IMR-90 (cell line): ENCODE results near the gene FARP1. TPM values are rescaled to one million over a fixed set of nuclear protein-coding genes. Genes with fewer than 3 reads are reported as not detected.
A peak's percentile ranks its signal among the peaks of the same experiment; 100 is the strongest.

ENCODE experiments used
- ATAC-seq: fragments of 200-7000 bp; cut with Tn5 transposase; 2 replicates; pipeline ENCODE4 v1.9.1; 2020; ENCODE audit warnings: low read depth, mild to moderate bottlenecking, moderate library complexity
- BruUV-seq: library from RNA; stranded (reverse); fragments of 400-500 nt; replicated peaks from 2 replicates; lab custom pipeline; 2021; lab: Mats Ljungman, UMichigan
- CTCF ChIA-PET: fragments of 300-600 bp; formaldehyde crosslinking; extraction: SDS; loops from one replicate; lab custom pipeline; 2021; ENCODE audit warnings: antibody characterized with exemption; lab: Yijun Ruan, JAX
- POLR2A ChIA-PET: fragments of 300-600 bp; sonication (Branson Sonifier 250); formaldehyde crosslinking; loops from one replicate; lab custom pipeline; 2022; ENCODE audit warnings: antibody characterized with exemption; ENCODE audit not compliant: unreplicated experiment; lab: Charles Lee
- DNase-seq: peaks from one replicate; pipeline ENCODE4 v3.0.0; 2013
- H2AFZ ChIP-seq: replicated peaks from 2 replicates; pipeline ENCODE3; 2013; ENCODE audit warnings: low read length, mild to moderate bottlenecking; ENCODE audit not compliant: poor library complexity
- H2AK5ac ChIP-seq: 2 replicates; pipeline ENCODE4 v1.6.1; 2013; ENCODE audit warnings: low read depth, low read length, inconsistent platforms
- H2AK9ac ChIP-seq: replicated peaks from 2 replicates; pipeline ENCODE3; 2013; ENCODE audit warnings: mild to moderate bottlenecking, low read depth, low read length, moderate library complexity; ENCODE audit not compliant: poor library complexity
- H2BK120ac ChIP-seq: 2 replicates; pipeline ENCODE4 v1.6.1; 2013; ENCODE audit warnings: low read depth, low read length, inconsistent platforms
- H2BK15ac ChIP-seq: 3 replicates; pipeline ENCODE4 v1.6.1; 2013; ENCODE audit warnings: low read depth, low read length, inconsistent platforms
- H2BK20ac ChIP-seq: 2 replicates; pipeline ENCODE4 v1.6.1; 2013; ENCODE audit warnings: low read depth, mild to moderate bottlenecking, inconsistent platforms, low read length, moderate library complexity
- H2BK5ac ChIP-seq: 2 replicates; pipeline ENCODE4 v1.6.1; 2013; ENCODE audit warnings: mild to moderate bottlenecking, low read depth, low read length, inconsistent platforms; ENCODE audit not compliant: poor library complexity, severe bottlenecking
- H3K14ac ChIP-seq: replicated peaks from 2 replicates; pipeline ENCODE4 v1.6.1; 2013; ENCODE audit warnings: low read depth, low read length, inconsistent platforms
- H3K18ac ChIP-seq: 2 replicates; pipeline ENCODE4 v1.6.1; 2013; ENCODE audit warnings: low read depth, low read length, control low read depth
- H3K23ac ChIP-seq: 2 replicates; pipeline ENCODE4 v1.6.1; 2013; ENCODE audit warnings: low read depth, low read length, inconsistent platforms
- H3K27ac ChIP-seq: 2 replicates; pipeline ENCODE4 v1.5.1; 2013; ENCODE audit warnings: mild to moderate bottlenecking, control low read depth, low read length; ENCODE audit not compliant: insufficient read depth
- H3K27me3 ChIP-seq: 2 replicates; pipeline ENCODE4 v1.6.1; 2013; ENCODE audit warnings: low read length; ENCODE audit not compliant: control insufficient read depth, insufficient read depth
- H3K36me3 ChIP-seq: 2 replicates; pipeline ENCODE4 v1.6.1; 2013; ENCODE audit warnings: low read length, mixed read lengths; ENCODE audit not compliant: control insufficient read depth, insufficient read depth
- H3K4ac ChIP-seq: 2 replicates; pipeline ENCODE4 v1.6.1; 2013; ENCODE audit warnings: low read depth, low read length, inconsistent platforms
- H3K4me1 ChIP-seq: 2 replicates; pipeline ENCODE4 v1.6.1; 2013; ENCODE audit warnings: low read length, mixed read lengths; ENCODE audit not compliant: control insufficient read depth, insufficient read depth
- H3K4me2 ChIP-seq: 2 replicates; pipeline ENCODE4 v1.6.1; 2013; ENCODE audit warnings: low read depth, mild to moderate bottlenecking, control low read depth, low read length, moderate library complexity
- H3K4me3 ChIP-seq: 2 replicates; pipeline ENCODE4 v1.5.1; 2013; ENCODE audit warnings: low read depth, mild to moderate bottlenecking, control low read depth, low read length, moderate library complexity; ENCODE audit not compliant: insufficient read depth
- H3K56ac ChIP-seq: 2 replicates; pipeline ENCODE4 v1.6.1; 2013; ENCODE audit warnings: low read length, inconsistent platforms; ENCODE audit not compliant: insufficient read depth; ENCODE audit errors: extremely low read depth
- H3K79me1 ChIP-seq, 2 experiments: 2 replicates each; pipeline ENCODE4 v1.6.1; 2013; ENCODE audit warnings: low read length in 2 of 2, inconsistent platforms in 1 of 2, low read depth in 1 of 2
- H3K9ac ChIP-seq: 2 replicates; pipeline ENCODE4 v1.6.1; 2013; ENCODE audit warnings: low read depth, low read length, control low read depth
- H3K9me1 ChIP-seq: 2 replicates; pipeline ENCODE4 v1.6.1; 2013; ENCODE audit warnings: low read length, inconsistent platforms; ENCODE audit not compliant: insufficient read depth
- H3K9me3 ChIP-seq: 2 replicates; pipeline ENCODE4 v1.6.1; 2013; ENCODE audit warnings: low read length; ENCODE audit not compliant: control insufficient read depth, insufficient read depth
- H4K20me1 ChIP-seq: 2 replicates; pipeline ENCODE4 v1.6.1; 2013; ENCODE audit warnings: low read length, inconsistent platforms; ENCODE audit not compliant: insufficient read depth
- H4K5ac ChIP-seq: 2 replicates; pipeline ENCODE4 v1.6.1; 2013; ENCODE audit warnings: mild to moderate bottlenecking, low read depth, low read length, control low read depth
- H4K8ac ChIP-seq, 2 experiments: 2 replicates each; pipeline ENCODE4 v1.6.1; 2013; ENCODE audit warnings: low read depth in 2 of 2, low read length in 2 of 2, control low read depth in 1 of 2, inconsistent platforms in 1 of 2
- H4K91ac ChIP-seq: 2 replicates; pipeline ENCODE4 v1.6.1; 2013; ENCODE audit warnings: low read depth, low read length, inconsistent platforms; ENCODE audit not compliant: insufficient read depth
- BHLHE40 ChIP-seq: fragments of 150-350 bp; IDR thresholded peaks from 2 replicates; pipeline ENCODE4 v1.6.1; 2016; ENCODE audit warnings: mild to moderate bottlenecking, low read depth, low read length
- CHD1 ChIP-seq: IDR thresholded peaks from 2 replicates; pipeline ENCODE4 v1.6.1; 2012; ENCODE audit warnings: low read depth, low read length, improper control_type of control experiment
- ELK1 ChIP-seq: fragments of 150-350 bp; IDR thresholded peaks from 2 replicates; pipeline ENCODE4 v1.6.1; 2016; ENCODE audit warnings: low read depth, mild to moderate bottlenecking, low read length, moderate library complexity, borderline replicate concordance
- FOS ChIP-seq: fragments of 150-350 bp; IDR thresholded peaks from 2 replicates; pipeline ENCODE4 v1.6.1; 2016; ENCODE audit warnings: low read depth, low read length
- MAFK ChIP-seq: IDR thresholded peaks from 2 replicates; pipeline ENCODE4 v1.6.1; 2012; ENCODE audit warnings: low read depth, low read length, improper control_type of control experiment
- MAZ ChIP-seq: IDR thresholded peaks from 2 replicates; pipeline ENCODE4 v1.6.1; 2012; ENCODE audit warnings: low read depth, mild to moderate bottlenecking, low read length, improper control_type of control experiment, moderate library complexity, borderline replicate concordance
- MXI1 ChIP-seq: IDR thresholded peaks from 2 replicates; pipeline ENCODE4 v1.6.1; 2012; ENCODE audit warnings: low read depth, mild to moderate bottlenecking, low read length, moderate library complexity, borderline replicate concordance
- NFE2L2 ChIP-seq: fragments of 150-350 bp; IDR thresholded peaks from 2 replicates; pipeline ENCODE4 v1.6.1; 2016; ENCODE audit warnings: low read depth, mild to moderate bottlenecking, low read length
- POLR2A ChIP-seq: IDR thresholded peaks from 2 replicates; pipeline ENCODE4 v1.6.1; 2012; ENCODE audit warnings: mild to moderate bottlenecking, low read depth, low read length
- RAD21 ChIP-seq: IDR thresholded peaks from 2 replicates; pipeline ENCODE4 v1.6.1; 2012; ENCODE audit warnings: low read length, improper control_type of control experiment
- RCOR1 ChIP-seq: IDR thresholded peaks from 2 replicates; pipeline ENCODE4 v1.6.1; 2012; ENCODE audit warnings: mild to moderate bottlenecking, low read length, improper control_type of control experiment; ENCODE audit not compliant: insufficient replicate concordance
- RFX5 ChIP-seq: IDR thresholded peaks from 2 replicates; pipeline ENCODE4 v1.8.0; 2012; ENCODE audit warnings: low read depth, mild to moderate bottlenecking, low read length, moderate library complexity
- SMC3 ChIP-seq: fragments of 150-350 bp; IDR thresholded peaks from 2 replicates; pipeline ENCODE4 v1.6.1; 2016; ENCODE audit warnings: low read depth, mild to moderate bottlenecking, antibody characterized with exemption, low read length, moderate library complexity
- USF2 ChIP-seq: fragments of 150-350 bp; IDR thresholded peaks from 2 replicates; pipeline ENCODE4 v1.6.1; 2017; ENCODE audit warnings: mild to moderate bottlenecking, antibody characterized with exemption, low read length, low read depth
- WGBS, 2 experiments: methylation state at CpG; one replicate each; pipeline versions ENCODE4 v1.1.5 to v1.1.7; 2013; ENCODE audit warnings: missing lambda C conversion rate in 2 of 2; ENCODE audit not compliant: insufficient read length in 1 of 2; ENCODE audit errors: extremely low coverage in 2 of 2; 5-methylcytosine and 5-hydroxymethylcytosine counted together
- dilution Hi-C: fragments of 300-500 bp; cut with HindIII; formaldehyde crosslinking; loops from one replicate; pipeline ENCODE4 v1.14.3; 2018; ENCODE audit warnings: low sequenced_read_pairs; ENCODE audit not compliant: unreplicated experiment
- in situ Hi-C: fragments of 300-500 bp; cut with MboI; formaldehyde crosslinking; loops from 3 replicates; pipeline ENCODE4 v1.14.3; 2019; ENCODE audit warnings: low sequenced_read_pairs, inconsistent platforms, mixed read lengths
- intact Hi-C: fragments of 100-400 bp; cut with micrococcal nuclease; formaldehyde crosslinking; loops from 2 replicates; pipeline ENCODE4 v1.10.0; 2022
- polyA plus RNA-seq, 3 experiments: library from polyadenylated mRNA; depleted of rRNA; stranded (reverse); fragments of >200 nt; gene quantifications; 2 replicates each; pipeline ENCODE4 v1.2.3, GENCODE V29; 2012; ENCODE audit warnings: low replicate concordance in 1 of 3
- total RNA-seq: library from RNA; depleted of rRNA; stranded (reverse); fragments of >200 nt; gene quantifications from 2 replicates; pipeline ENCODE4 v1.2.3, GENCODE V29; 2012

Gene FARP1
- total and polyA plus RNA-seq, 2 of the 4 experiments (the other 2 are of a cell fraction), result 39.6 to 57.0 TPM

GRCh38 chr13:98246538-98247172 is 103.8 kb downstream of the FARP1 start:
- WGBS, 2 experiments, result 100% methylated on average over 5 of the region's 11 CpGs; no CpG with 5 or more reads in 1 of the 2 experiments
- ATAC-seq (no peak), DNase-seq (peak; percentile 16)
- Histone ChIP-seq H3K4ac (no peak overlapping the region), H2BK5ac (no peak overlapping the region), H3K9me1 (peaks cover 25% of the 10 kb centered on the region), H4K20me1 (peaks cover 10% of the 10 kb centered on the region; the same call in 1 of the 2 replicates), H4K5ac (no peak overlapping the region), H3K27ac (no peak overlapping the region), H3K4me1 (no peaks in the 10 kb centered on the region), H2AFZ (no peak overlapping the region), H3K56ac (no peak overlapping the region), H3K9me3 (no peaks in the 10 kb centered on the region), H3K27me3 (no peaks in the 10 kb centered on the region), H4K91ac (no peak overlapping the region), H3K9ac (no peak overlapping the region), H3K79me1 (peaks cover 38 to 72% of the 10 kb centered on the region in 2 experiments), H2AK9ac (no peak overlapping the region), H2AK5ac (no peak overlapping the region), H3K4me3 (no peak overlapping the region), H2BK120ac (no peak overlapping the region), H3K14ac (no peak overlapping the region), H2BK20ac (no peak overlapping the region), H3K36me3 (peaks cover 4% of the 10 kb centered on the region; the same call in 1 of the 2 replicates), H3K18ac (no peak overlapping the region), H2BK15ac (no peak overlapping the region), H4K8ac (peak overlapping the region in 1 of 2 experiments; percentile 21; a peak in 1 of 4 replicates), H3K4me2 (no peak overlapping the region), H3K23ac (no peak overlapping the region)
- no peak for TF ChIP-seq NFE2L2
- no peak for TF ChIP-seq USF2
- no peak for TF ChIP-seq CHD1
- TF ChIP-seq FOS, result no peak
- TF ChIP-seq MXI1, result no peak
- TF ChIP-seq SMC3, result no peak
- no peak for TF ChIP-seq RFX5
- TF ChIP-seq MAZ, result no peak
- TF ChIP-seq MAFK, result no peak
- no peak for TF ChIP-seq POLR2A
- no peak for TF ChIP-seq ELK1
- no peak for TF ChIP-seq RCOR1
- no peak for TF ChIP-seq BHLHE40
- no peak for TF ChIP-seq RAD21
- dilution Hi-C loops, result no loop called here
- no TSS peak for BruUV-seq
- intact Hi-C loops, result no loop called here
- ChIA-PET CTCF (no interaction called here), POLR2A (no interaction called here)
- in situ Hi-C loops, result no loop called here
